ENCODE data around the gene ULBP1.
A peak's percentile ranks its signal among the peaks of the same experiment; 100 is the strongest.
"Not testable (repeated sequence)": the region's sequence is repeated elsewhere in the genome, so short reads cannot be mapped to it uniquely, and the experiment has no call there.

ULBP1 gene

GRCh38 chr6:149963462-149964307, at the start of gene ULBP1:
Gene ULBP1 (plus strand): TSS chr6:149963943. CDS start chr6:149964050, 107 bp downstream.
- peak; percentile 51 for DNase-seq (ENCODE audit: low read depth)

- DNase-seq (ENCODE audit: low read depth), result no peak
These were observed 47.5 kb upstream of the ULBP1 start for GRCh38 chr6:149915970-149916865.

- DNase-seq (ENCODE audit: low read depth), result no peak
These were observed 46.1 kb upstream of the ULBP1 start for GRCh38 chr6:149917679-149918078.

- DNase-seq (ENCODE audit: low read depth), result no peak
These were observed 45.4 kb upstream of the ULBP1 start for GRCh38 chr6:149918151-149918905.

GRCh38 chr6:149919126-149919833, 44.5 kb upstream of the ULBP1 start:
- not testable (repeated sequence) for DNase-seq (ENCODE audit: low read depth)

GRCh38 chr6:149919834-149920225, 43.9 kb upstream of the ULBP1 start:
- no peak for DNase-seq (ENCODE audit: low read depth)

GRCh38 chr6:149921361-149921760, 42.4 kb upstream of the ULBP1 start:
- no peak for DNase-seq (ENCODE audit: low read depth)

GRCh38 chr6:149922091-149922490, 41.7 kb upstream of the ULBP1 start:
- DNase-seq (ENCODE audit: low read depth), result not testable (repeated sequence)

GRCh38 chr6:149922642-149923326, 41.0 kb upstream of the ULBP1 start, which contains the start of gene RAET1G:
Gene RAET1G (minus strand): TSS chr6:149923121. CDS start chr6:149923010, 111 bp downstream.
- peak; percentile 63 for DNase-seq (ENCODE audit: low read depth)

GRCh38 chr6:149923327-149923986, 40.3 kb upstream of the ULBP1 start:
- no peak for DNase-seq (ENCODE audit: low read depth)

GRCh38 chr6:149924206-149924932, 39.4 kb upstream of the ULBP1 start:
- DNase-seq (ENCODE audit: low read depth), result no peak

- no peak for DNase-seq (ENCODE audit: low read depth)
These were observed 38.9 kb upstream of the ULBP1 start for GRCh38 chr6:149924933-149925252.

GRCh38 chr6:149925253-149925973, 38.3 kb upstream of the ULBP1 start:
- no peak for DNase-seq (ENCODE audit: low read depth)

GRCh38 chr6:149925974-149926777, 37.6 kb upstream of the ULBP1 start:
- peak; percentile 55 for DNase-seq (ENCODE audit: low read depth)

GRCh38 chr6:149927025-149927424, 36.7 kb upstream of the ULBP1 start:
- DNase-seq (ENCODE audit: low read depth), result not testable (repeated sequence)

- no peak for DNase-seq (ENCODE audit: low read depth)
These were observed 34.3 kb upstream of the ULBP1 start for GRCh38 chr6:149929422-149929821.

GRCh38 chr6:149931501-149931900, 32.2 kb upstream of the ULBP1 start:
- no peak for DNase-seq (ENCODE audit: low read depth)

- DNase-seq (ENCODE audit: low read depth), result no peak
These were observed 30.7 kb upstream of the ULBP1 start for GRCh38 chr6:149933036-149933435.

All from stimulated activated CD8-positive, alpha-beta memory T cell treated with anti-CD3 and anti-CD28 coated beads, Interleukin-15, amount 100 ng/mL, for 1 hour (primary cell).